H4 (cell line): ENCODE data around the gene WNT9B. TPM values are rescaled to one million over a fixed set of nuclear protein-coding genes. Genes with fewer than 3 reads are reported as not detected.

Source experiments
- DNase-seq: peaks from one replicate; pipeline ENCODE4 v3.0.0-alpha.2; 2015; ENCODE audit warnings: low spot score
- total RNA-seq: library from RNA; depleted of rRNA; stranded (reverse); fragments of >200 nt; shearing (Covaris generic); gene quantifications from 2 replicates; pipeline ENCODE4 v1.2.3, GENCODE V29; 2014

The WNT9B gene
- total RNA-seq, 1 experiment from 2014 or later, result not detected

- DNase-seq, result no peak
Measured at GRCh38 chr17:46879101-46879500, 27.7 kb downstream of the WNT9B start.

- DNase-seq, result no peak
Measured at GRCh38 chr17:46881015-46881414, 29.6 kb downstream of the WNT9B start.

- DNase-seq, result no peak
Measured at GRCh38 chr17:46882666-46883065, 31.3 kb downstream of the WNT9B start.

GRCh38 chr17:46883871-46884520, 32.6 kb downstream of the WNT9B start:
- DNase-seq, result no peak

GRCh38 chr17:46884552-46884951, 33.2 kb downstream of the WNT9B start:
- no peak for DNase-seq

GRCh38 chr17:46885415-46886309, 34.3 kb downstream of the WNT9B start:
- no peak for DNase-seq

GRCh38 chr17:46886310-46886663, 34.9 kb downstream of the WNT9B start:
- no peak for DNase-seq

GRCh38 chr17:46887717-46888116, 36.3 kb downstream of the WNT9B start:
- DNase-seq, result no peak

- DNase-seq, result no peak
Measured at GRCh38 chr17:46888727-46889126, 37.3 kb downstream of the WNT9B start.

GRCh38 chr17:46889519-46889918, 38.1 kb downstream of the WNT9B start:
- DNase-seq, result no peak

- DNase-seq, result no peak
Measured at GRCh38 chr17:46889992-46890564, 38.7 kb downstream of the WNT9B start.

- no peak for DNase-seq
Measured at GRCh38 chr17:46890638-46891037, 39.3 kb downstream of the WNT9B start.

- no peak for DNase-seq
Measured at GRCh38 chr17:46892192-46892703, 40.9 kb downstream of the WNT9B start.

- DNase-seq, result no peak
Measured at GRCh38 chr17:46894024-46894423, 42.6 kb downstream of the WNT9B start.

GRCh38 chr17:46894476-46895151, 43.2 kb downstream of the WNT9B start:
- DNase-seq, result no peak

GRCh38 chr17:46895171-46895570, 43.8 kb downstream of the WNT9B start:
- DNase-seq, result no peak

- DNase-seq, result no peak
Measured at GRCh38 chr17:46896991-46897390, 45.6 kb downstream of the WNT9B start.

- DNase-seq, result no peak
Measured at GRCh38 chr17:46898364-46898763, 47.0 kb downstream of the WNT9B start.

GRCh38 chr17:46898860-46899259, 47.5 kb downstream of the WNT9B start:
- DNase-seq, result no peak

GRCh38 chr17:46901291-46901690, 49.9 kb downstream of the WNT9B start:
- DNase-seq, result no peak

- no peak for DNase-seq
Measured at GRCh38 chr17:46903762-46904672, 52.6 kb downstream of the WNT9B start.
